NCI-H2171 treated with DMSO at 0.1 percent for 48 hours (cell line): Measurements from ENCODE around the gene TAB2.

Source experiments
- DNase-seq: peaks from one replicate; lab custom pipeline; 2025; lab: John Stamatoyannopoulos, UW

TAB2 gene

DNA sequence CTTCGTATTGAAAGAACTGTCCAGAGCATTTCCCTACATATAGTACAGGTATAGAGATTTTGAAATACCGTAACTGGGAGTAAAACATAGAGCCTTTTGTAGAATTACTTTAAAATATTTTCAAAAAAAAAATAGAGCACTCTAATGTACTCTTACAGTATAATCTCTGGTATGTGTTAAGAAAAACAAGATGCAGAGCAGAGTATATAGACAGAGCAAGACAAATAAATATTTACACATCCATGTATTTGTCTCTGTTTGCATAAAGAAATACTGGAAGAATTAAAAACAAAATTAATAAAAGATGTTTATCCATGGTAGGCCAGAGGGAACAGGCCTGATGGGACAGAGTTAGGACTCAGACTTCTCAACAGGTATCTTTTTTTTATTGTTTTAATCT is 54.5 kb downstream of the TAB2 start:
- DNase-seq, result no peak

DNA sequence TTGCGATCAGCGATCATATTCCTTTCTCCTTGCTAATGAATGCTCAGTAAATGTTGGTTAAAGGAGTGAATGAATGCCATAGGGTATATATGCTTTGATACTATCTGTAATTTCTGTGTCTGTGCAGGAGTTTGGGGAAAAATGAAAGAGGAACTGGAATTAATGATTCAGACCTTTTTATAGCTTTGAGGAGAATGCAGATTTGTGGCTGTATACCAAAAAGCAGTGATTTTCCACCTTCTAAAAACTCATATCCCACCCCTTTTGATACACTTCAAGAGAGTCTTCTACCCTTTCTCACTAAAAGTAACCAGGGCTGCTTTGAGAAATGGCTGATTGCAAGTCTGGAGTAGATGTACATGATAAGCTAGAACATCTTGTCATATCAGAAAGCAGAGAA is 56.0 kb downstream of the TAB2 start:
- no peak for DNase-seq

DNA sequence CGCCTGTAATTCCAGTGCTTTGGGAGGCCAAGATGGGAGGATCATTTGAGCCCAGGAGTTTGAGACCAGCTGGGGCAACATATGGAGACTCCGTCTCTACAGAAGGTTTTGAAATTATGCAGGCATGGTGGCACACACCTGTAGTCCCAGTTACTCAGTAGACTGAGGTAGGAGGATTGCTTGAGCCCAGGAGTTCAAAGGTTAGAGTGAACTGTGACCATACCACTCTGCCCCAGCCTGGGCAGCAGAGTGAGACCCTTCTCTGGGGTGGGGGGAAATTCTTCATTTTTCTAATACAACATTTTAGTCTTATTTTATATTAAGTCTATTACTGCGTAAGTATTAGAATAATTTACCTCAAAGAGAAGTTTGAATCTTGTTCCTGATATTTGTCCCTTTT is 62.5 kb downstream of the TAB2 start:
- no peak for DNase-seq

DNA sequence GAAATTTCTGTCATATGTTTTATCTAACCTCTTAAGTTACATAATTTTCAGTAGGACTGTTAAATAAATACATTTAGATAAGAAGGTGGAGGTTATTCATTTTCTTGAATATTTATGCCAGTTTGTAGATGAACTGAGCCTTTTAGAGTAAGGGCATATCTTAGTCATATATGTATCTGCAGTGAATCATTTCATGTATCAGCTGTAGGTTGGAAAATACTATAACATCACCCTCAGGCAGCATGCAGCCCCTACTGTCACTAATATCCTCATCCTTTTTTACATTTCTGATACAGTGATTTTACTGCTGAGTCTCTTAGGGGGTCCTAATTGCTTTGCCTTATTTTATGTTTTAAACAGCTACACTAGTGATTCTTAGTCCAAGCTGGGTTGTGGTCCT is 63.0 kb downstream of the TAB2 start:
- DNase-seq, result no peak

DNA sequence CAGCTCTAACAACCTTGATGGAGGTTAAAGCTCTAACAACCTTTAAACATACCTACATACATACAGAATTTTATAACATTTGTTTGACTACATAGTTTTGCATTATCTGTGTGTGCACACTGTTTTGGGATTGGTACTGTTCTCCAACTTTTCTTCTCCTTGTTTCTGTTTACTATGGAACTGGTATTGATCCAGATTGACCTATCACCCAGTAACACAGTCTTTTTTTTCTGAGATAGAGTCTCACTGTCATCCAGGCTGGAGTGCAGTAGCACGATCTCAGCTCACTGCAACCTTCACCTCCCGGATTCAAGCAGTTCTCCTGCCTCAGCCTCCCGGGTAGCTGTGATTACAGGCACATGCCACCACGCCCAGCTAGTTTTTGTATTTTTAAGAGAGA is 65.9 kb downstream of the TAB2 start:
- DNase-seq, result no peak

DNA sequence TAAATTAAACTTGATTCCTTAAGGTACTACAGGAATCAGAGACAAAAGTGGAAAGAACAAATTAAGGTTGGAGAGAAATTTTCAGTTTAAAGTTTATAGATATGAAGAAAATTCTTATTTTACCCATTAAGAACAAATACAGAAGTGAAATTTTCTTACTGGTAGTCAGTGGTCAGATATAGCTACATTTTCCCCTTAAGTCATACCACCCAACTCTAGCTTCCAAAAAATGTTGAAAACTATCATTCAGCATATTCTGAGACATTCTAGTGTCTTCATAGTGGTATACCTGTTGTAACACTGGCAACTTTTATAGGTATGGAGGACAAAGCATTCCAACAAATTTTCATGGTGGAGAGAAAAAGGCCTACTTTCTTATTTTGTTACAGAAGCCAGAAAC is 67.0 kb downstream of the TAB2 start:
- no peak for DNase-seq

DNA sequence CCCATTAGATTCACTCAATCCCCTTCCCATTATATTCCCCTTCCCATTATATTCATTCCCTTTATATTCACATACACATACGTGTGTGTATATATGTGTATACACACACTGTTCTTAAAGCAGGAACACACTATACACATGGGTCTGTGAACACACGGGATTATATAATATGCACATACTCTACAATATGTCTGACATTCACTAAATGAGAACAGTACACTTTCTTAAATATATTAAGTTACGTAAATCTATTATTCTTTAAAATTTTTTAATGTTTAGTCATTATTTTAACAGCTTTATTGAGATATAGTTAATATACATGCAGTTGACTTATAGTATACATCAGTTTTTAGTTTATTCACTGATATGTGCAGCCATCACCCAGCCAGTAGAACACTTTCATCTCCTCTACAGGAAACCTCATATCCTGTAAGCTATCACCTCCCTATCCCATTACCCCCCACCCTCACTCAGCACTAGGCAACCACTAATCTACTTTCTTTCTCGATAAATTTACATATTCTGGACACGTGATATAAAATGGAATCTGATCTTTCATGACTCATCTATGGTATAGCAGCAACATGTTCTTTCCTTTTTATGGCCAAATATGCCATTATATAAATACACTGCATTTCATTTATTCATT is 68.6 kb downstream of the TAB2 start:
- DNase-seq, result no peak

DNA sequence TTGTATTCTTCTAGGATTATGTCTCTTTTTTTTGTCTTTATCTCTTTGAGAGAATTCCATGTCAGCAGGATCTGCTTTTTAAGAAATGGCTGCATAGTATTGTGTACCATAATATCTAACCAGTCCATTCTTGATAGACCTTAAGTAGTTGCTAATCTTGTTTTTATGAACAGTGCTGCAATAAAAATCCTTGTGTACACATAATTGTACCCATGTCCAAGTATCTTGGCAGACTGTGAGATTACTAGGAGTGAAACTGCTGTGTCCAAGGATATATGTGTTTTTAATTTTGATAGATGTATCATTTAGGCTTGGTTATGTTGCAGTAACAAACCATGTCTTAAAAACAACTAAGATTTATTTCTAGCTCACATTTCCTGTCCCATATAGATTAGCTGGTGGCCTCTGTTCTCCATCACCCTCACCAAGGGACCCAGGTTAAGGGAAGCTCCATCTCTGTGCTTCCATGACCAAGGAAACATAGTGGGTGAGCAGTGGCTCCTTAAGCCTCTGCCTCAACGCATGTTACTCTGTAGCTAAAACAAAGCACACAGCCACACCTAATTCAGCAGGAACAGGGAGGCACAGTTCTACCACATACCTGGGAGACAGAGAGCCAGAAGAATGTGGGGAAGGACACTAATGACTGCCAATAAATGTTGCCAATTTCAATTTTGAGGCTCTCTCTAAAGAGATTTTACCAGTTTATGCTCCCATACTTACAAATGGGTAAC is 70.4 kb downstream of the TAB2 start:
- no peak for DNase-seq

DNA sequence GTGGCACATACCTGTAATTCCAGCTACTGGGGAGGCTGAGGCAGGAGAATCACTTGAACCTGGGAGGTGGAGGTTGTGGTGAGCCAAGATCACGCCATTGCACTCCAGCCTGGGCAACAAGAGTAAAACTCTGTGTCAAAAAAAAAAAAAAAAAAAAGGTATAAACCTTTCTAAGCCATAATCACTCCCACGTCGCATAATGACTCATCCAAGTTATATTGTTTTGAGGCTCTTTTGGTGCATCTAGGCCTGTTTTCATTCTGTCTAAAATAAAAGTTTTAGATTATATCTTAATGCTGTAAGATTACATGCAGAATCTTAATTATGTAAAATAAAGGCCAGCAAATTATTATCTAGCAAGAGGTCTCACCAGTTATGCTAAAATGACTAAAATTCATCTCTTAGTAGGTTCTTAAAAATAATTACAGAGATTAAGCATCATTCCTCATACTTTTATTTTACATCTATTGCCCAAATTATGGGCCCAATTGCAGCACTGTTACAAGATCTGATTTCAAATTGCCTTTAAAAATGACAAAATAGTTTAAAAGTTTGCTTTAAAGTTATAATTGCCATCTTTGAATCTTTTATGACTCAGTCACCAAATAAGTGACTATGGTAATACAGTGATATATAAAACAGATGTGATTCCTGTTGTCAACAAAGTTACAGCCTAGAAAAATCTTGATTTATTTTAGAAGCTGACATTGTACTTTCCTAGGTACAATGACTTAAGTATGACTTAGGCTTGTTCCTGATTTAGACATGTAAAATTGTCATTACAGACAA is 72.2 kb downstream of the TAB2 start:
- no peak for DNase-seq

DNA sequence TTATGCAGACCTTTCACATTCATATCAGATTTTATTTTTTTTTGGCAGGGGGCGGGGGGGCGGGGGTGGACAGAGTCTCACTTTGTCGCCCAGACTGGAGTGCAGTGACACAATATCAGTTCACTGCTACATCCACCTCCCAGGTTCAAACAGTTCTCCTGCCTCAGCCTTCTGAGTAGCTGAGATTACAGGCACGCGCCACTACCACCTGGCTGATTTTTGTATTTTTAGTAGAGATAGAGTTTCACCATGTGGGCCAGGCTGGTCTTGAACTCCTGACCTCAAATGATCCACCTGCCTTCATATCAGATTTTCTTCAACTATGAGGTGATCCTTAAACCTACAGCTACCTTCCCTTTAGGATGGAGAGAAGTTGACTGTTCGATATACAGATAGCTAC is 74.6 kb downstream of the TAB2 start:
- DNase-seq, result peak; percentile 15

DNA sequence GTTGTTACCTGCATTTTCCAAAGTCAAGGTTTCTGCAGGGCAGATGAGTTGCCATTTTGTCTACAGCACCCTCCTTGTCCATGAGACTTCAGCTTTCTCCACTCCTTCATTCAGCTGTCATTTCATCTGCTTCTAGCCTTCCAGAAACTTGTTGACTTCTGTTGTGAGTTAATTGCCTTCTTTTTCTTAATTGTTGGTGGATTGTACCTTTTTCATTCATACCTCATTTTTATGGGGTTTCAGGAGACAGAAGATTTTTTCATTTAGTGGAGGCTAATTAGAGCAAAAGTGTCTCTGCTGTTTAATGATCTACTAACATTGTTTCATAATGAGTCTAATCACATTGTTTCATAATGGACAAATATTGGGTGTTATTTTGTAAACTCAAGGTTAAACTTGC is 75.0 kb downstream of the TAB2 start:
- DNase-seq, result no peak

DNA sequence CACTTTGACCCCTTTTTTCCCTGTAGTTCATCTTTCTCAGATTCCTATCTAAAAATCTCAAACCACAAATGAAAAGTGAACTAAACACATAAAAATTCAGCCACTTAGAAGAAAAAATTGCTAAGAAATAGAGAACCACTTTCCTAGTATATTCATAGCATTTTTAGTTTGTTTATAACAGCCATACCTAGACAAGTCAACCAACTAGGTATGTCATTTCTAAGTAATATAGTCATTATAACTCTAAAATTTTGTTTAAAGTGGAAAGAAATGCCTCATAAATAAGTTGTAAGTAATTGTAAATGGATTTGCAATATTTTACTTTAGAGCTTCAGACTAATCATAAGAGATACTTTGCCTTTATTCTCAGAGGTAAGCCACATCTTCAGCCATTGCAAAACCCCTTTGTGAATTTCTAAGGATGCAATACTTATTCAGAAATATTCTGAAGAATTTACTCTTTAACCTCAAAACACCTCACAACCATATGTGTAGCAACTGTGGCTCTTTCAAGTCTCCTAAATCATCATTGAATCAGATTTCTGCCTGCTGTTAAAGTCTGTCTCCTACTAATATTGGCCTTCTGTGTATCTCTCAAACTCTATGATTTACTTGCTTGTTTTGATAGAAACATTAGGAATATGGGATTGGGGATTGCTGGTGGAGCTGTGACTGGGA is 75.6 kb downstream of the TAB2 start:
- peak; percentile 19 for DNase-seq

DNA sequence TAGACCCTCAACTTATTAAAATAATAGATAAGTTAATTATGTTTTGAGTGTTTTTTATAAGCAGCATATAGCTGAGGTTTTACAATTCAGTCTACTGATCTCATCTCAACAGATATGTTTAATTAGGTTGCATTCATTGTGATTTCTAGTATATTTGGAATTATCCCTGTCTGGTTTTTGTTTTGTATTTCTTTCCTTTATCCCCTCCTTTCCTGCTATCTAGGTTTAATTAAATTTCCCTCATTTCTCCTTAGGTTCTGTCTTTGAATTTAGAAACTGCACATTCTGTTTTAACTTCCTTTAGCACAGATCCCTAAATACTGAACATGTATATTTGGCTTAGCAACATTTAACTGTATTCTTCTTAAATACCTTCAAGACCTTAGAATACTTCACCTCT is 77.7 kb downstream of the TAB2 start:
- DNase-seq, result no peak

DNA sequence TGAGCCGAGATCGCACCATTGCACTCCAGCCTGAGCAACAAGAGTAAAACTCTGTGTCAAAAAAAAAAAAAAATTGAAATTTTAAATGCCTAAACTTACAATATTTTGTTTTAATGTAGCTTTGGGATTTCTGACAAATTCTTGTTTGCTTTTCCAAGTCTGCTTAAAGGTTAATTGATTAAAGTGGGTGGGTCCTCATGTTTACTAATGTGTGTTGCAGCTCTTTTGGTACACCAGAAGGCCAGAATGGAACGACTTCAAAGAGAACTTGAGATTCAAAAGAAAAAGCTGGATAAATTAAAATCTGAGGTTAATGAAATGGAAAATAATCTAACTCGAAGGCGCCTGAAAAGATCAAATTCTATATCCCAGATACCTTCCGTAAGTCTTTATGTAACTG is 79.9 kb downstream of the TAB2 start:
- no peak for DNase-seq

DNA sequence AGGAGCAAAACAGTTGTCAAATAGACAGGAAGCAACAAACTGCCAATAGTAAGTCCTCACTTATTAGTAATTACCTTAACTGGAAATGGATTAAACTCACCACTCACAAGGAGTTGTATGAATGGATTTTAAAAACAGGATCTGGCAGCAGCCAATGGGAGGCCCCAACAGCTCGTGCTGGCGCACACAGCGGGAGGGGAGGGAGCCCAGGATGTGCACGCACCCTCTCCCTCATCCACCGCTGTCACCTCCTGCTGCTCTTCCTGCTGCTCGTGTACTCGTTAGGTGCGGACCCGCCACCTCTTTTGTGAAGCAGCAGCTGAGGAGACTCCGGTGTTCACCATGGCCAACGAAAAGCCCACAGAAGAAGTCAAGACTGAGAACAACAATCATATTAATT is 82.5 kb downstream of the TAB2 start, which contains the start of gene SUMO4:
Gene SUMO4 (plus strand): TSS at position 213 of the 400 bp plus-strand sequence. CDS start 130 bp downstream, at position 343.
- DNase-seq, result no peak

DNA sequence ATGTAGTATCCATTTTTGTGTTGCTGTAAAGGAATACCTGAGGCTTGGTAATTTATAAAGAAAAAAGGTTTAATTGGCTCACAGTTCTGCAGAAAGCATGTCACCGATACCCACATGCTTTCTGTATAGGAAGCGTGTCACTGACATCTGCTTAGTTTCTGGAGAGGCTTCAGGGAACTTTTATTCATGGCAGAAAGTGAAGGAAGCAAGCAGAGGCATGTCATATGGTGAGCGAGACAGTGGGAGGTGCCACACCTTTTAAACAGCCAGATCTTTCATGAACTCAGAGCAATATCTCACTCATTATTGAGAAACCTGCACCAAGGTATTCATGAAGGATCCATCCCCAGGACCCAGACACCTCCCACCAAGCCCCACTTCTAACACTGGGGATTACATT is 86.0 kb downstream of the TAB2 start:
- DNase-seq, result peak; percentile 21

DNA sequence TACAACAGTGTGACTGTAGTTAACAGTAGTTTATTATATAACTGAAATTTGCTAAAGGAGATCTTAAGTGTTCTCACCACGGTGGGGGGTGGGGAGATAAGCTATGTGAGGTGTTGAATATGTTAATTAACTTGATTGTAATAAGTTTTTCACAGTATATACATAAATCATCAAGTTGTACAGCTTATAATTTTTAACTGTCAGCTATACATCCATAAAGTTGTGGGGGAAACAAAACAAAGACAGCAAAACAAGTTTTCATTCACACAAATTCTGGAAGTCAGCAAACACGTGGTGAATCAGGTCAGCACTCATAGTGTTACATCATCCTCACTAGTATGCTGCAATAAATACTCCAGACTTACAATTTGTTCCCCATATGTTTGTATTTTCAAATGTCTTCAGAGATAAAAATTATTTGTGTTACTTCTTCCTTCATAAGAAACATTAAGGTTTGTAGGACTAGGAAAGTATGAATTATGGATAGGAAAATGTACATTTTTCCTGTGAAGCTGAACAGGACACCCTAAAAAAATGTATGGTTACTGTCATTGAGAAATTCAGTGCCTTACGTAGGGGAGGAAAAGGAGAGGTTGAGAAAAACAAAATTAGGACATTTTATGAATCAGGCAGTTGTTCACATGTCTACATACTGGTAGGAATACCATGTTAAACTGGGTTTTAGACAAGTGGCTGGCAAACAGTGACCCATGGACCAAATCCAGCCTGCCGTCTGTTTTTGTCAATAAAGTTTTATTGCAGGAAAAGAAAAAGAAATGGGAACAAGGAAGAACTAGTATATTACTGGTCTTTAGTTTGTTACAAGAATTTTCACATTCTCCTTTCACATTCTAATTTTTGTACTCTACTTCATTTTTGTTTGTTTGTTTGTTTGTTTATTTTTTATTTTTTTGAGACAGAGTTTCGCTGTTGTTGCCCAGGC is 88.6 kb downstream of the TAB2 start:
- no peak for DNase-seq

DNA sequence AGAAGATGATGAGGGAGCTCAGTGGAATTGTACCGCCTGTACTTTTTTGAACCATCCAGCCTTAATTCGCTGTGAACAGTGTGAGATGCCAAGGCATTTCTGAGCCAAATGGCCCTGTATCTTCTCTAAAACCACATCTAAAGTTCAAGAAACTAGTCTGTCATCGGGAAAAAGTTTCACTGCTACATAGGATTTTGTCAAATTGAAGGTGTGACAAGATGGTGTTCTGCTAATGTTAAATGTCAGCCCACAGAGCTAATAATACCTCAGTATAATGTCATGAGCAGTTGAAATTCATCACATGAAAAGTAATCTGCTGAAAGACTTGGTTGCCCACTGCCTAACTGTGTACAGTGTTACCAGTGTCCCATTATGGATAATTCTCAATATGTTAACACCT is 92.1 kb downstream of the TAB2 start:
- DNase-seq, result no peak

DNA sequence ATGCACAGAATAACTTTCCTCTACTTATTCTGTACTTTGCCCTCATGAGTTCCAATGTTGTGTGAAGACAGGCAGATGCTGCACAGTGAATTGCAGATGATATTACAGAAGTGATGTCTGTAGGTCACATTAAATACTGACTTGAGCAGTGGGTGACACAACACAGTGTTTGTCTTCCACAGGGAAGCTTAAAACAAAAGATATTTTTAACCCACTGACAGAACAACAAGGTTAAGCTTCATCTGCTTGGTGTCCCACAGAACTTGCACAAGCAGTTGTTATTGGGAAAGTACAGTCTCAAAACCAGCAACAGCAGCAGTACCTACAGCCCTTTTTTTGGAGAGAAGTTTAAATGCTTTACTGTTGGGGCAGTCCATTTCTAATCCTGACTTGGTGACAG is 93.0 kb downstream of the TAB2 start:
- no peak for DNase-seq

DNA sequence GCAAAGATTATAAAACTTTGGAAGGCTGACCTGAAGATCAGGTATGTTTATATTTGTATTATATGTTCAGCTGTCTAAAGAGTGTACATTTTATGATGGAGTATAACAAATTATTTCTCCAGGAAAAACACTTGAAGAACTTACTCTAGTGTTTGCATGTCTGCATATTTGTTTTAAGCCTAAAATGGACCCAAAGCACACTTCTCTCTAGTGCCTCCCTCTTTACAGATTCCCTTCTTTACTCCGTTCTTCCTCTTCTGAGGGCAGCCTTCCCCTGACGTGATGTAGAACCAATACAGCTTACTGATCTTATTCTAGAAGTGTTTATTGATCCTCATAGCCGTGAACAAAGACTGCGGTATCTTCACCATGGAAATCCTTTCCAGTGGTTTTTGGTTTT is 96.5 kb downstream of the TAB2 start:
- no peak for DNase-seq

DNA sequence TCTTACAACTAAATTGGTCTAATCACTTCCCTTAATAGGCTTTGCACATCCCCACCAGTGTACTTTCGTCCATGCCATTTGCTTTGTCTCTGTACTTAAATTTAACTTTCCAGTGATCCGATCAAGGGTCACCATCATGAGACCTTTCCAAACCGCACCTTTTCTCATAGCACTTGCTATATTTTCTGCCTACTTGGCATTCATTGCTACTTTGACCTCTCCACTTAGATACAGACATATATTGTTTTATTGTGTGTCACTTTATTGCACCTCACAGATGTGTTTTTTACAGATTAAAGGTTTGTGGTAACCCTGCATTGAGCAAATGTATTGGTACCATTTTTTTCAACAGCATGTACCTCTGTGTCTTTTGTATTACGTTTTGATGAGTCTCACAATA is 97.3 kb downstream of the TAB2 start:
- no peak for DNase-seq
